Measurements from ENCODE around the gene CIB4.
"Not testable (repeated sequence)": the region's sequence is repeated elsewhere in the genome, so short reads cannot be mapped to it uniquely, and the experiment has no call there.

The CIB4 gene

GRCh38 chr2:26574900-26575560 is 66.1 kb downstream of the CIB4 start:
- H3K4me3 ChIP-seq (ENCODE audit: low read depth, low read length): no peak overlapping the region
- H3K27ac ChIP-seq (ENCODE audit: low read depth, low read length): no peak overlapping the region
- peaks cover 11% of the 10 kb centered on the region; the same call in 1 of the 2 replicates for H3K4me1 ChIP-seq (ENCODE audit: control insufficient read depth, insufficient read depth, low read length)
- H3K9ac ChIP-seq (ENCODE audit: low read depth, low read length): no peak overlapping the region
- no peaks in the 10 kb centered on the region for H3K9me3 ChIP-seq (ENCODE audit: control insufficient read depth, insufficient read depth, low read length)
- H3K36me3 ChIP-seq (ENCODE audit: control insufficient read depth, insufficient read depth, low read length): no peaks in the 10 kb centered on the region
- H3K27me3 ChIP-seq (ENCODE audit: control insufficient read depth, insufficient read depth, low read length): peaks cover 17% of the 10 kb centered on the region

- Histone ChIP-seq H3K9me3 (ENCODE audit: control insufficient read depth, insufficient read depth, low read length) (no peaks in the 10 kb centered on the region), H3K36me3 (ENCODE audit: control insufficient read depth, insufficient read depth, low read length) (no peaks in the 10 kb centered on the region), H3K27me3 (ENCODE audit: control insufficient read depth, insufficient read depth, low read length) (peaks cover 24% of the 10 kb centered on the region), H3K9ac (ENCODE audit: low read depth, low read length) (no peak overlapping the region), H3K4me1 (ENCODE audit: control insufficient read depth, insufficient read depth, low read length) (peaks cover 18% of the 10 kb centered on the region), H3K4me3 (ENCODE audit: low read depth, low read length) (no peak overlapping the region), H3K27ac (ENCODE audit: low read depth, low read length) (no peak overlapping the region)
Measured at GRCh38 chr2:26574066-26574899, 66.9 kb downstream of the CIB4 start.

DNA sequence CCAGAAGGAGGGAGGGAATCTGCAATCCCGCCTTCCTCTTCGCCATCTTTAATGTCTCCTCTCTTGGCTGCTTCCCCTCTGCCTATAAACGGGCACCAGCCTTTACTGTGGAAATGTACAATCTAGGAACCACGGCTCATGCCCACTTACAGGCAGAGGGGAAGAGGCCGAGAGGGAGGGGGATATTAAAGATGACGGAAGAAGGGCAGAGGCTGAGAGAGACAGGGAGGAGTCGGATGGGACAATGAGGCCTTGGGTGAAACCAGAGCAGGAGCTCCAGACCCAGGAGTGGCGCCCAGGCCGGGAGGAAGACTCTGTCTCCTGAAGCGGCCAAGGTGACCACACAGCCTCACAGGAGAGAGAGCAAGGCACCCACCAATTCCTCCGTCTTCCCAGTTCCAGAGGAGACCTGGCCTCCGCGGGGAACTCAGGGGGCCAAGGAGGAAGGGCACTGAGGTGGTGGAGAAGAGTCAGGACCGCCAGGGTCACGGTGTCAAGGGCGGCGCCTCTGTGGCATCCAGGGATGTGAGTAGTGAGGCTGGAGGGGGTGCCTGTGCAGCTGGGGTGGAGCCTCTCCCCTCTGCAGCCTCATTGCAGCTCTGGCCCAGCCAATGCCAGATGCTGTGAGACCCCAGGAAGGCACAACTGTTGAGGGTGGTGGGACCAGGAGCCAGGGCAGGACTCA is 67.8 kb downstream of the CIB4 start:
- Histone ChIP-seq H3K27me3 (ENCODE audit: control insufficient read depth, insufficient read depth, low read length) (peaks cover 23% of the 10 kb centered on the region), H3K27ac (ENCODE audit: low read depth, low read length) (no peak overlapping the region), H3K4me1 (ENCODE audit: control insufficient read depth, insufficient read depth, low read length) (peaks cover 22% of the 10 kb centered on the region), H3K36me3 (ENCODE audit: control insufficient read depth, insufficient read depth, low read length) (no peaks in the 10 kb centered on the region), H3K9me3 (ENCODE audit: control insufficient read depth, insufficient read depth, low read length) (no peaks in the 10 kb centered on the region), H3K9ac (ENCODE audit: low read depth, low read length) (no peak overlapping the region), H3K4me3 (ENCODE audit: low read depth, low read length) (no peak overlapping the region)

DNA sequence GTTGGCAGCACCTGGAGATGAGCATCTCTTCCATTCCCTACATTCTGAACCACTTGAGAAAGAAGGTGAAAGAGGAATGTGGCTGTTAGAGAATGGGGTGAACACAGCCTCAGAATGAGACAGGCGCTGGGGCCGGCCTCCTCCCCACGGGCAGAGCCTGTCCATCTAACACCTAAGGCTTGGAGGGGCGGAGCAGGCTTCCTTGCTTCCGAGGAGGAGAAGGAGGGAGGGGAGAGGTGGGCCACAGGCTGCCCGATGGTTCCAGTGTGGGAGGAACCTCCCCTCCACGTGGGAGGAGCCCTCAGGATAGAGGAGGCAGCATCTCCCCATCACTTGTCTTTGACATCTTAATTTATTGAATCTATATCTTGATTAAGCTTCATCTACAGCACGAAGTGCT is 68.6 kb downstream of the CIB4 start:
- Histone ChIP-seq H3K4me1 (ENCODE audit: control insufficient read depth, insufficient read depth, low read length) (peaks cover 28% of the 10 kb centered on the region), H3K27me3 (ENCODE audit: control insufficient read depth, insufficient read depth, low read length) (peaks cover 20% of the 10 kb centered on the region), H3K36me3 (ENCODE audit: control insufficient read depth, insufficient read depth, low read length) (no peaks in the 10 kb centered on the region), H3K9ac (ENCODE audit: low read depth, low read length) (no peak overlapping the region), H3K4me3 (ENCODE audit: low read depth, low read length) (no peak overlapping the region), H3K27ac (ENCODE audit: low read depth, low read length) (no peak overlapping the region), H3K9me3 (ENCODE audit: control insufficient read depth, insufficient read depth, low read length) (no peaks in the 10 kb centered on the region)

- Histone ChIP-seq H3K36me3 (ENCODE audit: control insufficient read depth, insufficient read depth, low read length) (no peaks in the 10 kb centered on the region), H3K9me3 (ENCODE audit: control insufficient read depth, insufficient read depth, low read length) (no peaks in the 10 kb centered on the region), H3K27ac (ENCODE audit: low read depth, low read length) (no peak overlapping the region), H3K4me3 (ENCODE audit: low read depth, low read length) (no peak overlapping the region), H3K4me1 (ENCODE audit: control insufficient read depth, insufficient read depth, low read length) (peaks cover 22% of the 10 kb centered on the region), H3K27me3 (ENCODE audit: control insufficient read depth, insufficient read depth, low read length) (peaks cover 20% of the 10 kb centered on the region), H3K9ac (ENCODE audit: low read depth, low read length) (no peak overlapping the region)
Measured at GRCh38 chr2:26571316-26571715, 69.8 kb downstream of the CIB4 start.

- peaks cover 22% of the 10 kb centered on the region for H3K4me1 ChIP-seq (ENCODE audit: control insufficient read depth, insufficient read depth, low read length)
- H3K27me3 ChIP-seq (ENCODE audit: control insufficient read depth, insufficient read depth, low read length): peaks cover 20% of the 10 kb centered on the region
- no peaks in the 10 kb centered on the region for H3K36me3 ChIP-seq (ENCODE audit: control insufficient read depth, insufficient read depth, low read length)
- no peaks in the 10 kb centered on the region for H3K9me3 ChIP-seq (ENCODE audit: control insufficient read depth, insufficient read depth, low read length)
- H3K9ac ChIP-seq (ENCODE audit: low read depth, low read length): no peak overlapping the region
- H3K4me3 ChIP-seq (ENCODE audit: low read depth, low read length): no peak overlapping the region
- H3K27ac ChIP-seq (ENCODE audit: low read depth, low read length): no peak overlapping the region
Measured at GRCh38 chr2:26570083-26570430, 71.1 kb downstream of the CIB4 start.

GRCh38 chr2:26569216-26570082 is 71.7 kb downstream of the CIB4 start:
- Histone ChIP-seq H3K27me3 (ENCODE audit: control insufficient read depth, insufficient read depth, low read length) (peaks cover 20% of the 10 kb centered on the region), H3K9me3 (ENCODE audit: control insufficient read depth, insufficient read depth, low read length) (no peaks in the 10 kb centered on the region), H3K4me1 (ENCODE audit: control insufficient read depth, insufficient read depth, low read length) (peaks cover 22% of the 10 kb centered on the region), H3K27ac (ENCODE audit: low read depth, low read length) (no peak overlapping the region), H3K4me3 (ENCODE audit: low read depth, low read length) (no peak overlapping the region), H3K9ac (ENCODE audit: low read depth, low read length) (no peak overlapping the region), H3K36me3 (ENCODE audit: control insufficient read depth, insufficient read depth, low read length) (no peaks in the 10 kb centered on the region)

DNA sequence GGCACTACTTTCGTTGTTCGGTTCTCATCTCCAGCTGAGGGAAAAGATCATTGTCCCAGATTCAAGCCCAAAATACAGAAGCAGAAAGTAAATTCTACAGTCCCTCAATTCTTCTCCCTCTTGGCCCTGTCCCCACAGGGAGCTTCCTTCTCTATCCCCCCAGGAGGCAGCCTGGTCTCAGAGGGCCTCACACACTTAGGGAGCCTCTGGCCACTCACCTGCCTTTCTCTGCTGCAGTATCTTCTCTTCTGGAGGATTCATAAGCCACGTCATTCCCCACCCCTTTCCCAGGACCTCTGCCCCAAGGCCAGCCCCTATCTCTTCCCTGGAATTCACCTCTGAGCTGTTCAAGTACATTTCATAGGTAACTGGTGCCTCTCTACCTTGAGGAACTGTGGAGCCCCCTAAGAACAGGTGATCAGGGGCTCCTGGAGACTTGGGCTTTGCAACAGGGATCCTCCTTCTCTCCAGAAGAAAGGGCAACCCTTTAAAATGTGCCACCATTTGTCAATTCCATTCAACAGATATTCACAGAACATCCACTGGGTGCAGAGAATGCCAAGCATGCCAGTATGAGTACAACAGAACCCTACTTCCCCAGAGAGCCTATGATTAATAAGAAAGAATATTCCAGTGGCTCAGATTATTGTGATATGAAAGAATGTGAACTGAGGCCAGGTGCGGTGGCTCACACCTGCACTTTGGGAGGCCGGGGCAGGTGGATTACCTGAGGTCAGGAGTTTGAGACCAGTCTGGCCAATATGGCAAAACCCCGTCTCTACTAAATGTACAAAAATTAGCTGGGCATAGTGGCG is 72.9 kb downstream of the CIB4 start:
- peaks cover 28% of the 10 kb centered on the region for H3K27me3 ChIP-seq (ENCODE audit: control insufficient read depth, insufficient read depth, low read length)
- H3K4me3 ChIP-seq (ENCODE audit: low read depth, low read length): no peak overlapping the region
- peaks cover 22% of the 10 kb centered on the region for H3K4me1 ChIP-seq (ENCODE audit: control insufficient read depth, insufficient read depth, low read length)
- no peaks in the 10 kb centered on the region for H3K9me3 ChIP-seq (ENCODE audit: control insufficient read depth, insufficient read depth, low read length)
- peak overlapping the region; percentile 76 for H3K27ac ChIP-seq (ENCODE audit: low read depth, low read length)
- H3K9ac ChIP-seq (ENCODE audit: low read depth, low read length): no peak overlapping the region
- no peaks in the 10 kb centered on the region for H3K36me3 ChIP-seq (ENCODE audit: control insufficient read depth, insufficient read depth, low read length)

GRCh38 chr2:26567534-26567933 is 73.6 kb downstream of the CIB4 start:
- H3K36me3 ChIP-seq (ENCODE audit: control insufficient read depth, insufficient read depth, low read length): no peaks in the 10 kb centered on the region
- H3K4me3 ChIP-seq (ENCODE audit: low read depth, low read length): no peak overlapping the region
- peaks cover 32% of the 10 kb centered on the region for H3K27me3 ChIP-seq (ENCODE audit: control insufficient read depth, insufficient read depth, low read length)
- no peak overlapping the region for H3K9ac ChIP-seq (ENCODE audit: low read depth, low read length)
- H3K27ac ChIP-seq (ENCODE audit: low read depth, low read length): peak overlapping the region; percentile 76
- no peaks in the 10 kb centered on the region for H3K9me3 ChIP-seq (ENCODE audit: control insufficient read depth, insufficient read depth, low read length)
- H3K4me1 ChIP-seq (ENCODE audit: control insufficient read depth, insufficient read depth, low read length): peaks cover 22% of the 10 kb centered on the region

DNA sequence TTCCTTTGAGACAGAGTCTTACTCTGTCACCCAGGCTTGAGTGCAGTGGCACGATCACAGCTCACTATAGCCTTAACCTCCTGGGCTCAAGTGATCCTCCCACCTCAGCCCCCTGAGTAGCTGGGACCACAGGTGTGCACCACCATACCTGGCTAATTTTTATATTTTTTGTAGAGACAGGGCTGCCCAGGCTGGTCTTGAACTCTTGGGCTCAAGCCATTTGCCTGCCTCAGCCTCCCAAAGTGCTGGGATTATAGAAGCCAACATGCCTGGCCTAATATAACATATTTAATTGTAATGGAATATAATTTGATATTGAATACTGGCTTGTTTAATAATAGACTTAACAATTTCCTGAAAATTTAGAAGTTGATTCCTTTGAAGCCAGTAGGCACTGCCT is 74.4 kb downstream of the CIB4 start:
- H3K9me3 ChIP-seq (ENCODE audit: control insufficient read depth, insufficient read depth, low read length); H3K4me3 ChIP-seq (ENCODE audit: low read depth, low read length); H3K36me3 ChIP-seq (ENCODE audit: control insufficient read depth, insufficient read depth, low read length); H3K9ac ChIP-seq (ENCODE audit: low read depth, low read length): not testable (repeated sequence)
- H3K27me3 ChIP-seq (ENCODE audit: control insufficient read depth, insufficient read depth, low read length): peaks cover 40% of the 10 kb centered on the region
- H3K27ac ChIP-seq (ENCODE audit: low read depth, low read length): peak overlapping the region; percentile 76
- peaks cover 22% of the 10 kb centered on the region for H3K4me1 ChIP-seq (ENCODE audit: control insufficient read depth, insufficient read depth, low read length)
